HEK293T (cell line): ENCODE measurements around the gene METTL2B.

ENCODE experiments used
- ARNT ChIP-seq: fragments of 450-650 bp; IDR thresholded peaks from 2 replicates; pipeline ENCODE4 v1.6.1; 2017; ENCODE audit warnings: mild to moderate bottlenecking
- BHLHE40 ChIP-seq: fragments of 450-650 bp; IDR thresholded peaks from 2 replicates; pipeline ENCODE4 v1.6.1; 2016; ENCODE audit warnings: mild to moderate bottlenecking, moderate library complexity, borderline replicate concordance
- CTBP1 ChIP-seq: fragments of 450-650 bp; IDR thresholded peaks from 2 replicates; pipeline ENCODE4 v1.6.1; 2016; ENCODE audit warnings: borderline replicate concordance
- ELF4 ChIP-seq: fragments of 450-650 bp; IDR thresholded peaks from 2 replicates; pipeline ENCODE4 v1.6.1; 2017; ENCODE audit warnings: antibody characterized with exemption
- FOXA1 ChIP-seq: fragments of 450-650 bp; IDR thresholded peaks from 2 replicates; pipeline ENCODE4 v1.6.1; 2016; ENCODE audit warnings: mild to moderate bottlenecking
- FOXK2 ChIP-seq: fragments of 450-650 bp; IDR thresholded peaks from 2 replicates; pipeline ENCODE4 v1.6.1; 2016; ENCODE audit warnings: mild to moderate bottlenecking
- FOXM1 ChIP-seq: fragments of 450-650 bp; IDR thresholded peaks from 2 replicates; pipeline ENCODE4 v1.6.1; 2017; ENCODE audit warnings: mild to moderate bottlenecking, borderline replicate concordance
- LEF1 ChIP-seq: fragments of 450-650 bp; IDR thresholded peaks from 2 replicates; pipeline ENCODE4 v1.6.1; 2017; ENCODE audit warnings: mild to moderate bottlenecking, borderline replicate concordance
- NFRKB ChIP-seq: fragments of 450-650 bp; IDR thresholded peaks from 2 replicates; pipeline ENCODE4 v1.6.1; 2016; ENCODE audit warnings: mild to moderate bottlenecking, moderate library complexity
- SP1 ChIP-seq: fragments of 450-650 bp; IDR thresholded peaks from 2 replicates; pipeline ENCODE4 v1.6.1; 2017
- SUZ12 ChIP-seq: fragments of 450-650 bp; IDR thresholded peaks from 2 replicates; pipeline ENCODE4 v1.6.1; 2016; ENCODE audit warnings: mild to moderate bottlenecking
- TARDBP ChIP-seq: fragments of 450-650 bp; IDR thresholded peaks from 2 replicates; pipeline ENCODE4 v1.6.1; 2016
- ZNF384 ChIP-seq: fragments of 450-650 bp; IDR thresholded peaks from 2 replicates; pipeline ENCODE4 v1.6.1; 2016
- TF ChIP-seq, protein P1 (sequence below): fragments of 450-650 bp; IDR thresholded peaks from 2 replicates; pipeline ENCODE4 v1.6.1; 2016

DNA sequence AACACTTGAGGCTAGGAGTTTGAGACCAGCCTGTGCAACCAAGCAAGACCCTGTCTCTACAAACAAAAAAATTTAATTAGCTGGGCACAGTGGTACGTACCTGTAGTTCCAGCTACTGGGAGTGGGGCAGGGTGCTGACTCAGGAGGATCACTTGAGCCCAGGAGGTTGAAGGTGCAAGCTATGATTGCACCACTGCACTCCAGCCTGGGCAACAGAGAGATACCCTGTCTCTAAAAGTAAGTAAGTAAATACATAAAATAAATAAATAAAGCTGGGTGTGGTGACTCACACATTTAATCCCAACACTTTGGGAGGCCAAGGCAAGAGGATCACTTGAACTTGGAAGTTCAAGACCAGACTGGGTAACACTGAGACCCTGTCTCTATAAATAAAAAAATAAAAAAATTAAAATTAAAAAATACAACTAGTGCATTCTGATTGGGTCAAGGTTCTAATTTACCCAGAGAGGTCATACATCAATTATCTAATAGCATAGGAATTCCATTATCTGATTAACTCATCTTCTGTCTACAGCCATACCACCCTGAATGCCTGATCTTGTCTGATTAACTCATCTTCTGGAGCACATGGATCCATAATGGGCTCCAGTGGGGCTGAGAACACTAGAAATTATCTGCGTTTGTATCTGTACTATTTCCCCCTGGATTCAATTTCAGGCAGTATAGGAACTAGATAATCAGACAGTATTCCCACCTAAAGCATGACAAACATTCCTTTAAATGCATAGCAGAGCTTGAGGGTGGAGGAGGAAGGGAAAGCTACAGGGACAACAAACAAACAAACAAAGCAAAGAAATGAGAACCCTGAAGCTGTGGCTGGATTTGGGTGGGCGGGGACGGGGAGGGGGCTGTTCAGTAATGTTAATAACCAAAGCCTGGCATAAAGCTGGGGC lies 41.9 kb upstream of the METTL2B start:
- TF ChIP-seq SP1: no peak
- no peak for TF ChIP-seq SUZ12
- TF ChIP-seq CTBP1: no peak
- no peak for TF ChIP-seq FOXM1
- TF ChIP-seq FOXK2: no peak
- TF ChIP-seq TARDBP: no peak
- TF ChIP-seq ARNT: no peak
- TF ChIP-seq, protein P1, sequence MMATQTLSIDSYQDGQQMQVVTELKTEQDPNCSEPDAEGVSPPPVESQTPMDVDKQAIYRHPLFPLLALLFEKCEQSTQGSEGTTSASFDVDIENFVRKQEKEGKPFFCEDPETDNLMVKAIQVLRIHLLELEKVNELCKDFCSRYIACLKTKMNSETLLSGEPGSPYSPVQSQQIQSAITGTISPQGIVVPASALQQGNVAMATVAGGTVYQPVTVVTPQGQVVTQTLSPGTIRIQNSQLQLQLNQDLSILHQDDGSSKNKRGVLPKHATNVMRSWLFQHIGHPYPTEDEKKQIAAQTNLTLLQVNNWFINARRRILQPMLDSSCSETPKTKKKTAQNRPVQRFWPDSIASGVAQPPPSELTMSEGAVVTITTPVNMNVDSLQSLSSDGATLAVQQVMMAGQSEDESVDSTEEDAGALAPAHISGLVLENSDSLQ: no peak
- no peak for TF ChIP-seq LEF1
- TF ChIP-seq BHLHE40: no peak
- no peak for TF ChIP-seq NFRKB
- TF ChIP-seq ELF4: no peak
- no peak for TF ChIP-seq FOXA1
- no peak for TF ChIP-seq ZNF384
